PFSK-1 (cell line): ENCODE results near the gene CNNM3.

Experiments
- POLR2AphosphoS5 ChIP-seq: IDR thresholded peaks from 2 replicates; pipeline ENCODE4 v1.6.1; 2012; ENCODE audit warnings: low read depth, mild to moderate bottlenecking, control low read depth, low read length, moderate library complexity
- SIN3A ChIP-seq: IDR thresholded peaks from 2 replicates; pipeline ENCODE4 v1.6.1; 2012; ENCODE audit warnings: mild to moderate bottlenecking, low read length, moderate library complexity, borderline replicate concordance; ENCODE audit not compliant: insufficient read depth
- TAF1 ChIP-seq: IDR thresholded peaks from 2 replicates; pipeline ENCODE4 v1.6.1; 2012; ENCODE audit warnings: low read length, control low read depth, borderline replicate concordance; ENCODE audit not compliant: insufficient read depth

- TF ChIP-seq POLR2AphosphoS5: no peak
- TF ChIP-seq TAF1: no peak
- no peak for TF ChIP-seq SIN3A
Observed at GRCh38 chr2:96819876-96820511, 3.9 kb downstream of the CNNM3 start.
